SK-N-SH treated with all-trans-retinoic acid at 6 μM for 48 hours (cell line): ENCODE measurements around the gene STAB2.

ENCODE experiments used
- ATAC-seq: fragments of 200-7000 bp; cut with Tn5 transposase; 3 replicates; pipeline ENCODE4 v1.9.1; 2020; ENCODE audit warnings: mild to moderate bottlenecking, moderate library complexity
- ARNTL ChIP-seq: fragments of 450-650 bp; formaldehyde crosslinking; IDR thresholded peaks from 2 replicates; pipeline ENCODE4 v1.5.0; 2020; ENCODE audit warnings: low read depth, mild to moderate bottlenecking, moderate library complexity, borderline replicate concordance
- BACH2 ChIP-seq: fragments of 250-450 bp; sonication (Bioruptor Pico); IDR thresholded peaks from 2 replicates; pipeline ENCODE4 v1.9.0; 2021; ENCODE audit warnings: mild to moderate bottlenecking, borderline replicate concordance
- CSDC2 ChIP-seq: fragments of 250-450 bp; sonication (Bioruptor Pico); IDR thresholded peaks from 2 replicates; pipeline ENCODE4 v1.5.0; 2020; ENCODE audit warnings: mild to moderate bottlenecking, moderate library complexity
- ESRRG ChIP-seq: fragments of 250-450 bp; sonication (Bioruptor Pico); IDR thresholded peaks from 2 replicates; pipeline ENCODE4 v1.6.1; 2021; ENCODE audit warnings: mild to moderate bottlenecking
- OSR1 ChIP-seq: fragments of 250-450 bp; sonication (Bioruptor Pico); IDR thresholded peaks from 2 replicates; pipeline ENCODE4 v1.8.0; 2022; ENCODE audit warnings: moderate library complexity, mild to moderate bottlenecking, inconsistent platforms
- PPARA ChIP-seq: fragments of 250-450 bp; sonication (Bioruptor Pico); IDR thresholded peaks from 2 replicates; pipeline ENCODE4 v1.5.0; 2020; ENCODE audit warnings: mild to moderate bottlenecking, borderline replicate concordance
- RARB ChIP-seq: fragments of 250-450 bp; sonication (Bioruptor Pico); IDR thresholded peaks from 2 replicates; pipeline ENCODE4 v1.8.0; 2021; ENCODE audit warnings: mild to moderate bottlenecking, moderate library complexity
- SNAI2 ChIP-seq: fragments of 250-450 bp; sonication (Bioruptor Pico); IDR thresholded peaks from 2 replicates; pipeline ENCODE4 v1.5.0; 2020; ENCODE audit warnings: mild to moderate bottlenecking, moderate library complexity
- TCF4 ChIP-seq: fragments of 250-450 bp; sonication (Bioruptor Pico); IDR thresholded peaks from 2 replicates; pipeline ENCODE4 v1.8.0; 2021; ENCODE audit warnings: mild to moderate bottlenecking, moderate library complexity, borderline replicate concordance
- TOX ChIP-seq: fragments of 250-450 bp; sonication (Bioruptor Pico); IDR thresholded peaks from 2 replicates; pipeline ENCODE4 v1.8.0; 2021; ENCODE audit warnings: mild to moderate bottlenecking, moderate library complexity, borderline replicate concordance
- TSHZ2 ChIP-seq: fragments of 250-450 bp; sonication (Bioruptor Pico); IDR thresholded peaks from 2 replicates; pipeline ENCODE4 v1.5.0; 2020; ENCODE audit warnings: mild to moderate bottlenecking, moderate library complexity
- ZC3H10 ChIP-seq: fragments of 250-450 bp; sonication (Bioruptor Pico); IDR thresholded peaks from 2 replicates; pipeline ENCODE4 v1.5.1; 2021; ENCODE audit warnings: mild to moderate bottlenecking, moderate library complexity
- ZFP3 ChIP-seq: fragments of 250-450 bp; sonication (Bioruptor Pico); IDR thresholded peaks from 2 replicates; pipeline ENCODE4 v1.5.0; 2020; ENCODE audit warnings: mild to moderate bottlenecking, moderate library complexity
- ZNF565 ChIP-seq: fragments of 450-650 bp; formaldehyde crosslinking; conservative IDR thresholded peaks from 2 replicates; pipeline ENCODE4 v1.5.0; 2020; ENCODE audit warnings: low read depth, mild to moderate bottlenecking, moderate library complexity
- ZNF70 ChIP-seq: fragments of 450-650 bp; formaldehyde crosslinking; IDR thresholded peaks from 2 replicates; pipeline ENCODE4 v1.5.0; 2020; ENCODE audit warnings: mild to moderate bottlenecking, moderate library complexity
- ZNF8 ChIP-seq: fragments of 450-650 bp; formaldehyde crosslinking; IDR thresholded peaks from 2 replicates; pipeline ENCODE4 v1.5.0; 2020; ENCODE audit warnings: mild to moderate bottlenecking, moderate library complexity
- TF ChIP-seq, protein P1 (sequence below): fragments of 250-450 bp; sonication (Bioruptor Pico); IDR thresholded peaks from 2 replicates; pipeline ENCODE4 v1.8.0; 2020; ENCODE audit warnings: mild to moderate bottlenecking, moderate library complexity, borderline replicate concordance
- TF ChIP-seq, protein P2 (sequence below): fragments of 250-450 bp; sonication (Bioruptor Pico); IDR thresholded peaks from 2 replicates; pipeline ENCODE4 v1.5.1; 2020; ENCODE audit warnings: low read depth, mild to moderate bottlenecking, moderate library complexity

The STAB2 gene

DNA sequence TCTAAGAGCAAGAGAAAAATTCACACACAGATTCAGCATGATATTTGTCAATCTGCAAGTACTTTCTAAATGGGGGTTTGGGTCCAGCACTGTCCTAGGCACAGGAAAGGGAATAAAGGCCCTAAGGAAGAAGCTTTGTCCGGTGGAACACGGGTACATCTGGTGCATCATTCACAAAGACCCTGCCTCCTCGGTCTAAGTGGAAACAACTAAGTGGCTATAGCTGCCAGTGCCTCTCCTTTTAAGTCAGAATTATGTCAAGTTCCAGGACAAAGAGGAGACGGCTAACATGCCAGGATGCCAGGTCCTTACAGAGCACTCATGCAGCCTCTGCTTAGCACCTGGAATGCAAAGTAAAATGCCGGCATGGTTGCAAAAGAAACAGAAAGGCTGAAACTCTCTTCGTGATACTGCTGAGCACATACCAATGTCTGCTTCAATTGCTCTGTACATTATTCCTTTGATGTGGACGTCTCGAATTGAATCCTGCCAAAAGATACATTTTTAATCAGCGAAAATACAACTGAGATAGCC is 206.5 kb downstream of the STAB2 start (continued):
- no peak for TF ChIP-seq TSHZ2 (CRISPR knock-in tag)
- TF ChIP-seq CSDC2 (CRISPR knock-in tag): no peak

GRCh38 chr12:103794309-103795213 is 207.5 kb downstream of the STAB2 start:
- TF ChIP-seq ZNF70: no peak
- no peak for ATAC-seq

DNA sequence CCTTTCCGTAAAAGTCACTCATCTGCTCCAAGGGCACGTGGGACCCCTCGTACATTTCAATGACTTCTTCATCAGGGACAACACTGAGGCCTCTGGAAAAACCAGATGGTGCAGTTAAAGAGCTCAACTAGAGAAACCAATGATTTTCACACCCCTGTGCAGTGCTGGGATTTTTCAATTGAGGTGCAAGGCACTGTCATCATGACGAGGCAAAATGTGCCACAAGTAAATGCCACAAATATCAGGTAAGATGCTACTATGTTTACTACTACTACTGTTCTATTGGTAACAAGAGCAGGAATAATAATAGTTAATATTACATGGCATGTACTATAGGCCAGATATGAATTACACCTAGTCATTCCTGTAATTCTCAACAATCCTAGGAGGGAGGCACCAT is 211.5 kb downstream of the STAB2 start:
- no peak for TF ChIP-seq OSR1 (CRISPR knock-in tag)
- TF ChIP-seq ESRRG: no peak
- no peak for TF ChIP-seq ZNF565

DNA sequence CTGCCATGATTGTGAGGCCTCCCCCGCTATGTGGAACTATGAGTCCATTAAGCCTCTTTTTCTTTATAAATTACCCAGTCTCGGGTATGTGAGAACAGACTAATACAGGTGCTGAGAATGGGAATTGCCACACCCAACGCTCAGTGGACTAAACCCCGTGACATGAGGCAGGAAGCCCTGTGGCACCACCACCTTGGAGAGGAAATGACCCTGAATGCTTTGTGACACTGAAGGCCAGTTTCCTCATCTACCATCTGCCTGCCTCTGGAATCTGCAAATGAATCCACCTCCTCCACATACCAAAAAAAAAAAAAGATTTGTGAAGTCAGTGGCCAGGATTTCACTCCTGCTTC is 212.4 kb downstream of the STAB2 start:
- no peak for ATAC-seq

More for the DNA sequence above, 211.5 kb downstream of the STAB2 start:
- ATAC-seq: no peak

More for the DNA sequence above, 212.4 kb downstream of the STAB2 start:
- TF ChIP-seq OSR1 (CRISPR knock-in tag) (no peak), SNAI2 (no peak), RARB (no peak), TSHZ2 (CRISPR knock-in tag) (no peak), BACH2 (CRISPR knock-in tag) (no peak), TOX (CRISPR knock-in tag) (no peak), ZFP3 (CRISPR knock-in tag) (no peak), ARNTL (CRISPR knock-in tag) (no peak), TCF4 (CRISPR knock-in tag) (no peak), PPARA (CRISPR knock-in tag) (no peak), CSDC2 (CRISPR knock-in tag) (no peak), ZC3H10 (CRISPR knock-in tag) (no peak), ZNF70 (no peak), ZNF8 (CRISPR knock-in tag) (no peak), ZNF565 (no peak)
- TF ChIP-seq, protein P1, sequence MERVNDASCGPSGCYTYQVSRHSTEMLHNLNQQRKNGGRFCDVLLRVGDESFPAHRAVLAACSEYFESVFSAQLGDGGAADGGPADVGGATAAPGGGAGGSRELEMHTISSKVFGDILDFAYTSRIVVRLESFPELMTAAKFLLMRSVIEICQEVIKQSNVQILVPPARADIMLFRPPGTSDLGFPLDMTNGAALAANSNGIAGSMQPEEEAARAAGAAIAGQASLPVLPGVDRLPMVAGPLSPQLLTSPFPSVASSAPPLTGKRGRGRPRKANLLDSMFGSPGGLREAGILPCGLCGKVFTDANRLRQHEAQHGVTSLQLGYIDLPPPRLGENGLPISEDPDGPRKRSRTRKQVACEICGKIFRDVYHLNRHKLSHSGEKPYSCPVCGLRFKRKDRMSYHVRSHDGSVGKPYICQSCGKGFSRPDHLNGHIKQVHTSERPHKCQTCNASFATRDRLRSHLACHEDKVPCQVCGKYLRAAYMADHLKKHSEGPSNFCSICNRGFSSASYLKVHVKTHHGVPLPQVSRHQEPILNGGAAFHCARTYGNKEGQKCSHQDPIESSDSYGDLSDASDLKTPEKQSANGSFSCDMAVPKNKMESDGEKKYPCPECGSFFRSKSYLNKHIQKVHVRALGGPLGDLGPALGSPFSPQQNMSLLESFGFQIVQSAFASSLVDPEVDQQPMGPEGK: no peak
- TF ChIP-seq, protein P2, sequence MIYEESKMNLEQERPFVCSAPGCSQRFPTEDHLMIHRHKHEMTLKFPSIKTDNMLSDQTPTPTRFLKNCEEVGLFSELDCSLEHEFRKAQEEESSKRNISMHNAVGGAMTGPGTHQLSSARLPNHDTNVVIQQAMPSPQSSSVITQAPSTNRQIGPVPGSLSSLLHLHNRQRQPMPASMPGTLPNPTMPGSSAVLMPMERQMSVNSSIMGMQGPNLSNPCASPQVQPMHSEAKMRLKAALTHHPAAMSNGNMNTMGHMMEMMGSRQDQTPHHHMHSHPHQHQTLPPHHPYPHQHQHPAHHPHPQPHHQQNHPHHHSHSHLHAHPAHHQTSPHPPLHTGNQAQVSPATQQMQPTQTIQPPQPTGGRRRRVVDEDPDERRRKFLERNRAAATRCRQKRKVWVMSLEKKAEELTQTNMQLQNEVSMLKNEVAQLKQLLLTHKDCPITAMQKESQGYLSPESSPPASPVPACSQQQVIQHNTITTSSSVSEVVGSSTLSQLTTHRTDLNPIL (CRISPR knock-in tag): no peak
